ENCODE data around the gene PHACTR1.

Gene PHACTR1

DNA sequence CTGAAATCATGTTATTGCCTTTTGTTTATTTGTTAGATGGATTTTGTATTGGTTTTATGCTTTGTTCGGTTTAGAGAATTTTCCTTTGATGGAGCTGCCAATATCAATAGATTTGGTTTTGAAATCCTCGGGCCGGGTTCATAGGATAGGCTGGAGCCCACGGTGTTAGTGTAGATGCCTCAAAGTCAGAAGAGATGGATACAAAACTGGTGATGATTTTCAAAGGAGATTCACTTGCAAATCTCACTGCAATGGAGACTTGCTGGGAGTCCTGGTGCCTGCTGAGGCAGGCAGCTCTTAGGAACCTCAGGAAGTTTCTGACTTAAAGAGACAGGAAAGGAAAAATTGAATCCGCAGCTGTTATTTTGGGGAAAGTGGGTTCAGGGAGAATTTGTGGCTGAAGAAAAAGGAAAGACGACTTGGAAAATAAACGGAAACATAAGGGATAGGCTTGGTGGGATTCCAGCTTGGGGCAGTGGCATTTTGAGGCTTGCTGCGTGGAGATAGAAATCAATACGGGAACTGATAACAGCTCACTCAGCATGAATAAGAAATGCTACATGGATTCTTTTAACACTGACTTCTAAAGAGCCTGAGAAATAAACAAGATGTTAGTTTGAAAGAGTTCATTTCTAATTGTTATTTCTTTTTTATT is 241.6 kb downstream of the PHACTR1 start:
- no peak for DNase-seq

DNA sequence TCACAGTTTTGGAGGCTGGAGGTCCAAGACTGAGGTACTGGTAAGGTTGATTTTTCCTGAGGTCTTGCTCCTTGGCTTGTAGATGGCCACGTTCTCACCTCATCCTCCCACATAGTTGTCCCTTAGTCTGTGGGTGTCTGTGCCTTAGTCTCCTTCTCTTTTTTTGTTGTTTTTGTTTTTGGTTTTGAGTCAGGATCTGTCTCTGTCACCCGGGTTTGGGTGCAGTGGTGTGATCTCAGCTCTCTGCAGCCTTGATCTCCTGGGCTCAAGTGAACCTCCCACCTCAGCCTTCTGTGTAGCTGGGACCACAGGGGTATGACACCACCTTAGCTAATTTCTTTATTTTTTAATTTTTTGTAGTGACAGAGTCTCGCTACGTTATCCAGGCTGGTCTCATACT is 245.2 kb downstream of the PHACTR1 start:
- no peak for DNase-seq

DNA sequence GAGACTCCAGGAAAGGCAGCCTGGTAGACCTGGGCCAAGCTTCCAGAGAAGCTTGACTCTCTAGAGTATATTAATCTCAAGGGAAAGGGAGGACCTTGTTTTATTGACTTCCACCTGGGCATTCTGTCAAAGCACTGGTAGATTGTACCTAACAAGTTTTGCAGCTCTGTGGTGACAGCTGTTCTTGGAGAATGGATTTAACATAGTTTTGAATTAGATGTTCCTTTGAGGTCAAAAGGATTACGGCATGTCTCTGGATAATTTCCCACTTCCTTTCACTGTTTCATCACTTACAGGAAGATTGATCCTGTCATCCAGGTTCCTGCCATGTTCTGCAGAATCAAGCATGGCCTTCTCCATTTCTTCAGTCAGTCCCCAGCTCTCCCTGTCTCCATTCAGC is 246.0 kb downstream of the PHACTR1 start:
- no peak for DNase-seq

DNA sequence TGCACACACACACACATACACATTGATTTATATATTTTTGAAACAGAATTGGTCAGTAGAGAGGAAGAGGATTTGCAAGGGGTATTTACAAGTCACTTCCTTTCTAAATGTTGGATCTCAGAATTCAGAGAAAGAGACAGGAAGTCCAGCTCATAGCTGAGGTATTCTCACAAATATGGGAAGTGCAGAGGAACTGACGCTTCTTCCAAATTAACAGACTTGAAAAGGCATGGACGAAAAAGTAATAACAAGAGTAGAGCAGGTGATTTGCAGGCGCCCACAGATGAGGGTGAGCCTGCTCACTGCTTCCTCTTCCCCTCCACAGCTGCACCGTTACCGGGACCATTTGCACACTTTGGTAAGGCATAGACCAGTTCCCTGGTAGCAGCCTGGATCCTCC is 246.4 kb downstream of the PHACTR1 start:
- no peak for DNase-seq

DNA sequence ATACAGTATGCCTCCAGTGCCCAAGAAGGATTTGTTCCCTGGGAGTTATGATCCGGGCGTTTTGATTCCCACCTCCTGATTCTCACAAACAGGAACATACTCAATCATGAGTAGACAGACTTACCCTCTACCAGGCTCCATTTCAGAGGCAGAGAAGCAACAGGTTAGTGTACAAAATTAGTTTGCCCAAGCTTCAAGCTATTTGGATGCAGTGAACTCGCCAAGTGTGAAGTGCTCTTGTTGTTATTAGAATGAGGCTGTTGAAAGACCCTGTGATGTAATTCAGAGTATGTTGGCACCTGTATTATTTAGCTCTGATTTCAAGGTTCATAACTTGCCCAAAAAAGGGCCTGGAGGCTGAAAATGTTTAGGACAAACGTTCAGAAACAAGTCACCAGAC is 247.0 kb downstream of the PHACTR1 start:
- no peak for DNase-seq

DNA sequence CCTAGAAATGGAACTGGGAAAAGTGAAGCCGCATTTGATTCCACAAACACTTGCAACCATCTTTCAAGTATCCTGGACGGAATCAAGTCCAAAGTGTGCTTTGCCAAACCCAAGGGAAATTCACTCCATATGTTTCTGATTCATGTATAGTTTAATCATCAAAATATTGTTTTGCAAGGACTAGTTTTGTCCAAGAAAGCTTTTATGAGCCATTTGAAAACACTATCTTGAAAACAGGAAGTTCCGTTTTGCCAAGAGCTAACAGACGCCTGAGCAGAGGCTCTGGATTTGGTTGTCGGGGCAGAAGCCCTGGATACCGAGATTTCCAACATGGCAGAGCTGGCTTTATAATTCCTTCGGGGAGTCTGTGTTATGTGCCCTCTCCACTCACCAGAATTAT is 251.1 kb downstream of the PHACTR1 start:
- DNase-seq = no peak

DNA sequence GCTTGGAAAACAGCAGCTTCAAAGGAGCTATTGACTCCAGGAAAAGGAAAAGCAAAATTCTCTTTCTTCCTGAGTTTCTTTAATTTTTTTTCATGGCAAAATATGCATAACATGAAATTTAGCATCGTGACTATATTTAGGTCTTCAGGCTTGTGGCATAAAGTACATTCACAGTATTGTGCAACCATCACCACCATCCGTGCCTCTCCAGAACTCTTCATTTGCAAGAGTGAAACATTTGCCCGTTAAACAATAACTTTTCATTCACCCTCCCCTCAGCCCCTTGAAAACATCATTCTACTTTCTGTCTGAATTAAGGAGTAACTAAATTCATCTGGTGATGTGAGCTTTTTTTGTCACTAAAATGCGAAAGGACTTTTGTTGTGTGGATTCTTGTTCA is 251.7 kb downstream of the PHACTR1 start:
- no peak for DNase-seq

DNA sequence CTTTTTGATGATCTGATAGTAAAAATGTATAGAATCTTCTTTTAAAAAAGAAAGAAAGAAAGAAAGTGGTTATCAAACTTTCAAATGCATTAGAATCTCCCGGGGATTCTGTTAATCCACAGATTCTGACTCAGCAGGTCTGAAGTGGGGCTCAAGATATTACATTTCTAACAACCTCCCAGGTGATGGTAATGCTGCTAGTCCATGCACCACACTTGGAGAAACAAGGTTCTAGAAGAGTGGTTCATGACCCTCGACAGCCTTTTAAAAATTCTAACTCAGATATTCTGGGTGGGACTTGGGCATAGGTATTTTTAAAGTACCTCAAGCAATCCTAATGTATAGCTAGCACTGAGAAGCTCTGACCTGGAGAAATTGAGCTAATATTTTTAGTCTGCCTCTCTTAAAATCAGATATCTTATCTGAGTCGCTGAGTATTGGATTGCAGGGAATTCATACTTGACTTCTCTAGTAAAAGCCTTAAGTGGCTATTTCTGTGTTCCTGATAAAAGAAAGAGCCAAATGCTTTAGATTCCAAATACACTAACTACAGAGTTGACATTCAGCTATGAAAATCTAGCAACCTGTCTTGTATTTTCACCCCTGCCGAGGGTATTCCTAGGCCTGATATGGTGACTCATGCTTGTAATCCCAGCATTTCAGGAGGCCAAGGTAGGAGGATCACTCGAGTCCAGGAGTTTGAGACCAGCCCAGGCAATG is 252.4 kb downstream of the PHACTR1 start:
- no peak for DNase-seq

DNA sequence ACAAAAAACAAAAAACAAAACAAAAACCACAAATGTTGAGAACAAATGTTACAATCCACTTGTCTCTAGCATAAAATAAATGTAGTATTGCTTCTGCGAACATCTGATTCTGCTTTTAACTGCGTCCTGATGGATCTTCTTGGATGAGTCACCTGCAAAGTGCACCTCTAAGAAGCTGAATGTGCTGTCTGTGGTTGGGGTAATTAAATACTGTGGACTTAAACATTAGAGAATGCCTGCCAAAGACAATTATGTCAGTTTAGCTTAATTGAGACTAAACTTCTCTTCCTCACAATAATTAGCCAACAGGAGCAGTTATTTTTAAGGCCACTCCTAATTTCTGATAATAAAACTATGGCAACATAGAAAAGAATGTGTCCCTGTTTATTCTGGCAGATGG is 253.4 kb downstream of the PHACTR1 start:
- no peak for DNase-seq

DNA sequence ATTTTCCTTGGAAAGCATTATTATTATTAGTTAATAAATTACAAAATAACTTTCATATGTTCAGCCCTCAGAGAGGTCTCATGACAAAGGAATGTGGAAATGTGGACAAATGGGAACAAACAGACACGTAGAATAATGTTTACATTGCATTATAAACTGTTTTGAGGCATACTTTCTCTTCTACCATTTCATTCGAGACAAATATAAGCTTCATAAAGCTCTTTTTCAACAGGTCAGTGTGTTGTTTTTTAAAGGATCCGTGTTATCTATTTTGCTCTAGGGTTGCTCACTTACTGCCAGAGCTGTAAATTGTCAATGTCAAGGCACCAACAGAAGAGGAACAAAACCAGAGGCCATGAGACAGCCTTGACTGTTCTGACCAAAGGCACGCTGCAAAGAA is 256.8 kb downstream of the PHACTR1 start:
- no peak for DNase-seq

DNA sequence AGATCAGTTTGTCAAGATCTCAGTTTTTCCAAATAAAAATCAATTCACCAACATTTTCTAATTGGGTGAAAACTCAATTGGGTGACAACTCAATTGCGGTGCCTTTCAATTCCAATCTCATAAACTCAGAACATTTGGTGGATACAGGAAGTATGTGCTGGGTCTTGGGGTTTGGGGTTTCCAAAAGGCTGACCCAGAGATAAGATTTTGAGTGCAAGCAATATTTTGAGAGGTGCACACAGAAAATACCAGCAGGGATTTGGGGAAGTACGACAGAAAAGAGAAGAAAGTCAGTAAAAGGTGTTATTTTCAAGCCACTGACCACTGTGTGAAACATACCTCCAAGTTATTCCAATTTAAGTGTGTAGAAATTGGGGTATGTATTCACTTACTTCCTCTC is 258.0 kb downstream of the PHACTR1 start:
- no peak for DNase-seq

DNA sequence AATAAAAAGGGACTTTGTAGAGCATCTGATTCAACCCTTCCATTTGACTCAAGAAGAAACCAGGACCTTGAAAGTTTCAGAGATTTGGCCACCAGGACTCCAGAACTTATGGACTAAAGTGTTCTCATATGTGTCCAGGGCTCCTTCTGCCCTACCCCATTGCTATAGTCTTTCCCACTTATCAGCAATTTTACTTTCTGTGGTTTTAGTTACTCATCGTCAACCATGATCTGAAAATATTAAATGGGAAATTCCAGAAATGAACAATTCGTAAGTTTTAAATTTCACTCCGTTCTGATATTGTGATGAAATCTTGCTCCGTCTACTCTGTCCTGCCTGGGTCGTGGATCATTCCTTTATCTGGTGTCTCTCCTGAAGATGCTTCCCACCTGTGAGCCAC is 259.8 kb downstream of the PHACTR1 start:
- no peak for DNase-seq

DNA sequence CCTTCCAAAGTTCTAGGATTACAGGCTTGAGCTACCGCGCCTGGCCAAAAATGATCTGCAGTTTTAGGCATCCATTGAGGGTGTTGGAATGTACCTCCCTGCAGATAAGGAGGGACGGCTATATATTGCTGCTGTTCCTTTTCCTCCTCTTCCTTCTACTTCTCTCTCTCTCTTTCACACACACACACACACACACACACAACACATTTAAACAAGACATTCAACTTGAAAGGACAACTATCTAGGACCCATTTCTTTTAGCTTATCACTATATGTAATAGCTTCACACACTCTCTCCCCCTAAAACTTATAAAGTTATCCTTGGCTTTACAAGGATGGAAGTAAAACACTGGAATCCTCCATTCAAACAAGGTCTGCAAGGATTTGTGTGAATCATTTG is 260.6 kb downstream of the PHACTR1 start:
- no peak for DNase-seq

DNA sequence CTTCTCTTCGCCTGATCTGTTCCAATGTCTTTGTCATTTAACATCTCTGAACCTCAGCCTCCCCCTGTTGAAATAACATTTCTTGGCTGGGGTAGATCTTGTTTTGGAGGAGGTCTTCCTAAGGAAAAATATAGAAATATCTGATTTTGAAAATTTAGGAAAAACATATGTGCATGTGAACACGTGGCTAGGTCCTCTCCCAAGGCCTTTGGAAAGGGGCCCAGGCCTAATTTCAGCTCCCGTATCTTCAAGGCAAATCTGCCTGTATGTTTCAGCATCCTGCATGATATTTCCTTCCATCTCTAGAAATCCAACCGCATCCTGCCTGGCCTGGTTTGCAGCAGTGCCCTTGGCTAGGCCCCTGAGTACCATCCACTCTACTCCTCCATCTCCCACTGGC is 261.2 kb downstream of the PHACTR1 start:
- no peak for DNase-seq

DNA sequence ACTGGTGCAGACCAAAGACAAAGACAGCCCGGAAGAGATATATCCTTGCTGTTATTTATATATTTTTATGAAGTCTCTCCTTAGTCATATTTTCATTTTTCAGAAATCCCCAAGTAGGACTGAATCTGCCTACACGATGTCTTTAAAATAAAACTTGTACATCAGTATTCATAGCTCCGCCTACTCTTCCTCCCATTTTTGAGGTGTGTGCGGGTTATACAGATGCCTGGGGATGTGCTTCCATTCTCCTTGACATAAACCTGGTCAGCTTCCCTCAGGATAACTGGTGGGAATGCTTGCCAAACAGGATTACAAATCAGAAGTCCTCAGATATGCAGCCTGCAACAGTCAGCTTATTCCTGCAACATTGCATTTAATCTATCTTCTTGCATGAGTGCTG is 264.2 kb downstream of the PHACTR1 start:
- DNase-seq = no peak

DNA sequence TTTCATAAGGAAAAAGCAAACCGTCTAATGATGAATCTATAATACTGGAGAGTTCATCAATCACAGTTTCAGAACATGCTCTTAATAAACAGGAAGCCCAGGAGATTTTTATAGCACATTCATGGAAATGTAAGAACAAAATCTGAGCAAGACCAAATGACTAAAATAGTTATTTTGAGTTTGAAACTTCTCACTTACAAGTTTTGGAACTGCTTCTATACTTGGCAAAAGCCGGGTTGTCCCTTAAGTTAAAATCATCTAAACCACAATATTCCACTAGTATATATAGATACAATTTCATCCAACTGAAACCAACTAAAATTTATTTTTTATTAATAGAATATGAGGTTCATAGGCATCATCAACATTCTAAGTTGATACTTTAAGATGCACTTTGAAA is 268.2 kb downstream of the PHACTR1 start:
- DNase-seq = no peak

DNA sequence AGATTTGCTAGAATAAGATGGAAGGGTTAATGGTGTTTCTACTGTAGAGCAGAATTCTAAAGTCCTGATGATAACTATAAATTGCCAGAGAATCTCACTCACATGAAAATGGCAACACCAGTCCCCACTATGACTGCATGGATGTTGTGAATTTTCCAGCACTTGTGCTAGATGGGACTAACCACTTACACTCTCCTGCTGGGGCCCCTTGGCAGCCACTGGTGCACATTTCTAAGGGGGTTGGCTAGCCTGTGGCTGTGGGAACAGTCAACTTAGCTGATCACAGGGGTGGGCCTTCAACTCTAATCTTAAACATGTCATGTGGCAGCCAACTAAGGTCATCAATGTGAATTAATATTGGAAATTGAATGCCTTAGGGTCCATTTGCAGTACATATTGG is 271.2 kb downstream of the PHACTR1 start:
- DNase-seq = no peak

DNA sequence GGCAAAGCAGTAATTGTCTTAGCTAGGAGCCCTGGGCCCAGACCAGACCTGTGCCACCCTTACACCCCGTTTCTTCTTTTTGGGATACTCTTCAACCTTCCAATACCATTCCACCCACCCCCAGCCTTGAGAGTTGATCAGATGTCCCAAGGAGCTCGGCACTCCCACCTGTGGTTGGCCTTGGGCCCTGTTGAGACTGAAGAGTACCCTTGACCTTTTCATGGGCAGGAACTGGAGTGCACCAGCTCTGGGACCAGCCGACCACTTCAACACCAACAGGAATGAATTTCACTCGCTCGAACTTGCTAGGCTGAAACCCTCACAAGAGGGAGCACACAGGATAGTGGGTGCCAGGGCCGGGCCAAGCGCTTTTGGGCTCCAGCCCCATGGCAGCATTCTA is 273.6 kb downstream of the PHACTR1 start:
- DNase-seq = no peak

DNA sequence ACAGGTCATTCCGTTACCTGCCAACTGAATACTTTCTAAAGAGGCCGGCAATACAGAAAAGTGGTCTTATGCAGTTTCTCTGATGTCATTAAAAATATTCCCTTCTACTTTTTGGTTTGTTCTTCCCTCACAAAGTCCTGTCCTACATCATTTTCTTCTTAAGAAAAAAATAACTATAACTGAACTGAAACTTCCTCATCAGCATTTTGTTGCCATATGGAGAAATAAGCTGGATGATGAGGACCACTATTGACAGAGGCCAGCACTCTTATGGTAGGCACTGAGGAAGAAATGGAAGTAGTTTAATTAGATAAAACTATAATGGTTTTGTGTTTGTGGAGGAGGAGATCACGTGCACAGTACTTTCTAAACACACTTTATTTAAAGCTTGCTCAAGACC is 274.9 kb downstream of the PHACTR1 start:
- no peak for DNase-seq

DNA sequence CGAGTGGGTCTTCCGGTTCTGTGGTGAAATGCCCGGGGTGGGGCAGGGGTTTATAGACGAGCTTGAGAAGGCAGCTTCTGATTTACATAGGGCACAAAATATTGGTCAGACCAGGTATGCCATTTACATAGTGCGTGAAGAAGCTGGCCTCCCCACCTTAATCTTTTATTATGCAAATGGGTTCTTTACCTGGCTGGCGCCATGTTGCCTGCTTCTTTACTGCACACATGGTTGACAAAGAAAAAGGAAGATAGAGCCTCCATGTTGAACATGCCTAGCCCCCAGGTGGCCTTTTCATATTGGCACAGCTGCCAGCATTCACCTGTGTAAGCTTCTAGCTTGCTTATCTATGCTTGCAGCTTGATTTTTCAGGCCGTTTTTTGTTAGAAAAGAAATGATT is 276.2 kb downstream of the PHACTR1 start:
- DNase-seq = no peak

DNA sequence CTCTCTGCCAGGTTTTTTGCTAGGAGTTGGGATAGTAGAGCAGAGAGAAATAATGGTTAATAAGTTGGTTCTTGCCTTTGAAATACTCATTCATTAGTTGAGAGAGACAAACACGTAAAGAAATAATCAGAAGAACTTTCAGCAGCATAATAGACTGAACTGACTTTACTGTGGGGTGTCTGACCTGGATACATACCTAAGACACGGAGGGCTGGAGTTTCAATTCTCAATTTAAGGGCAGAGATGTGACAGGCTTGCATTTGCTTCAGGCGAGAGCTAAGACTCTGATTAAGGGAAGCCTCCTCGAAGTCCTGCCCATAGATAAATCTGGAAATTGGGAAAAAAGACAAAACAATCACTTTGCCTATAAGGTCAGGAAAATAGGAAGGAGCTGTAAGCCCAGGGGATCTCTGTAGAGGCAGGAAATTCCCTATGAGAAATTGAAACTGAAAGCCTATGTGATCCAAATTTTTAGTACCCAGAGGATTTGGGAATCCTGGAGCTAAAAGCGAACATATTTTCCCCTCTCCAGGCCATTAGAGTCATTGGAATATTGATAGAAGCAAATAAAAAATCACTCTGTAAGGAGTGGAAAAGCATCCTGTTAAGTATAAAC is 276.8 kb downstream of the PHACTR1 start:
- DNase-seq = no peak

DNA sequence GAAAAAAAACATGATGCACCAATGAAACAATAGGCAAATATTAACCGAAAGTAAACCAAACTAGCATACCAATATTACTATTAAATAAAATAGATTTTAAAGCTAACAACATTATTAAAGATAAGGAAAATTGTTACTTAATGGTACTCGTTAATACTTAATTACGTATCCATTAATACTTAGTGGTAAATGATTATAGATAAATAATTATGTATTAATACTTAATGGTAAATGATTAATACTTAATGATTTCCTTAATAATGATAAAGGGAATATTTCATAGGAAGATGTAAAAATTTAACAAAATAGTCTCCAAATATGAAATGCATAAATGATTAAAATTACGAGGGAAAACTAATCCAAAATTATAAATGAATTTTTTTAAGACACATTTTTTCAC is 278.9 kb downstream of the PHACTR1 start:
- no peak for DNase-seq

DNA sequence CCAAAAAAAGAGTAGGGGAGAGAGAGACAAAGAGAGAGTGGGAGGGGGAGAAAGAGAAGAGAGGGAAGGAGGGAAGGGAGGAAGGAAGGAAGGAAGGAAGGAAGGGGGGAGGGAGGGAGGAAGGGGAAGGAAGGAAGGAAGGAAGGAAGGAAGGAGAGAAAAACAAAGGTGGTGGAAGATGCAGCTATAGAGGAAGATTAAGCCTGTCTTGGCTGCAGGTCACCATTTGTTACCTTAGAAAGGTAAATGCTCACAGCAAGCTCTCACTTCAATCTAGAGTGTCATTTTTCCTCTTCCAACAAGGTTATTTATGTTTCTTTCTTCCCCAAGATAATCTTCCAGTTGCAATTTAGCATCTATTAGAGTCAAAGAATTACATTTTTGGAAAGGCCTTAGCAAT is 284.0 kb downstream of the PHACTR1 start:
- DNase-seq = no peak

DNA sequence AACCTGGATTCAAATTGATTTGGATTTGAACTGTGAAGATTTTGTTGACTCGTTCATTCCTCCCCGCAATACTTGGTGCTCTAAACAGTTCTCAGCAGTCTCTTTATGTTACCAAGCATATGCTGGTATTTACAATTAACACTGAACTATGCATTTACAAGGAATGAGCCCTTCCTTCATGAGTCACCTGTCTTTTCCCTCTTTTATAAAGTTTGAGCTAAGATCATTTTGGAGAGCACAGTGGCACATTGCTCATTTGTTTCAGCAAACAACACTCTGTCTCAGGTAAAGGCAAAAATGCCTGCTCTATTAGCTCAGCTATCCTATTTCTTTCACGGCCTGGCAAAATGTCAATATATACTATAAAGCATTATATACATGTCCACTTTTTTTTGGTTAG is 285.4 kb downstream of the PHACTR1 start:
- DNase-seq = no peak

DNA sequence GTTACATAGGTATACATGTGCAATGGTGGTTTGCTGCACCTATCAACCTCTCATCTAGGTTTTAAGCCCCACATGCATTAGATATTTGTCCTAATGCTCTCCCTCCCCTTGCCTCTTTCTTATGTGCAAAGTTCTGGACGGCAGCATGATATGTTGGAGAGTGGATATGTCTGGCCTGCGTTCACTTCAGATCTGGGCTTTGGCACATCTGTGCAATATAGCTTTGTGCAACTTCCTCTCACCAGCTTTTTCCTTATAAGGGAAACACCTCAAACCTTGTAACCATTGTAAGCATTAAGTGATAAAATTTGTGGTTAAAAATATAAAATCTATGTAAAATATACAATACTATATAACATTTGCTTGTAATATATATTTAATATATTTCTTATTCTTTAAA is 288.0 kb downstream of the PHACTR1 start:
- DNase-seq = no peak
